ENCODE measurements around the gene SLC6A3. TPM values are rescaled to one million over a fixed set of nuclear protein-coding genes. Genes with fewer than 3 reads are reported as not detected.

Gene SLC6A3
- total RNA-seq, 1 experiment from 2014 or later, result not detected

GRCh38 chr5:1371218-1371971 lies 73.8 kb downstream of the SLC6A3 start:
- Histone ChIP-seq H3K27ac (ENCODE audit: low read depth, low read length, poor library complexity, severe bottlenecking) (no peak overlapping the region), H3K9me3 (ENCODE audit: low read depth, low read length, poor library complexity, severe bottlenecking) (no peaks in the 10 kb centered on the region), H3K4me3 (ENCODE audit: low read depth, low read length, poor library complexity, severe bottlenecking) (no peak overlapping the region), H3K4me1 (ENCODE audit: insufficient read depth, low read length, poor library complexity, severe bottlenecking) (no peaks in the 10 kb centered on the region), H3K36me3 (ENCODE audit: insufficient read depth, low read length, poor library complexity, severe bottlenecking) (no peaks in the 10 kb centered on the region), H3K27me3 (replicated peaks; ENCODE audit: insufficient read depth, low read depth, low read length, poor library complexity) (peaks cover 85% of the 10 kb centered on the region)
- BruUV-seq (replicated peaks), result no TSS peak
- no peak for TF ChIP-seq EZH2 (IDR thresholded peaks at IDR 0.05; ENCODE audit: borderline replicate concordance, low read depth, low read length, poor library complexity, severe bottlenecking)
- TF ChIP-seq CTCF (conservative IDR thresholded peaks at IDR 0.05; ENCODE audit: low read depth, low read length), result no peak
- ChIA-PET CTCF (no interaction called here), POLR2A (ENCODE audit: low non-redundant PET) (interaction anchor here (0.5 kb wide), 1 partner anchor 37 kb away, joined by 8 read pairs; no protein-coding TSS in a partner anchor)
- no peak for DNase-seq (ENCODE audit: low spot score)
- intact Hi-C loops (cut with micrococcal nuclease; ENCODE audit: unreplicated experiment), result no loop called here

GRCh38 chr5:1370006-1370405 lies 75.2 kb downstream of the SLC6A3 start:
- BruUV-seq (replicated peaks), result no TSS peak
- Histone ChIP-seq H3K9me3 (ENCODE audit: low read depth, low read length, poor library complexity, severe bottlenecking) (no peaks in the 10 kb centered on the region), H3K4me3 (ENCODE audit: low read depth, low read length, poor library complexity, severe bottlenecking) (no peak overlapping the region), H3K4me1 (ENCODE audit: insufficient read depth, low read length, poor library complexity, severe bottlenecking) (no peaks in the 10 kb centered on the region), H3K36me3 (ENCODE audit: insufficient read depth, low read length, poor library complexity, severe bottlenecking) (no peaks in the 10 kb centered on the region), H3K27me3 (replicated peaks; ENCODE audit: insufficient read depth, low read depth, low read length, poor library complexity) (peaks cover 87% of the 10 kb centered on the region), H3K27ac (ENCODE audit: low read depth, low read length, poor library complexity, severe bottlenecking) (no peak overlapping the region)
- CTCF ChIA-PET, result no interaction called here
- no peak for TF ChIP-seq CTCF (conservative IDR thresholded peaks at IDR 0.05; ENCODE audit: low read depth, low read length)
- no peak for TF ChIP-seq EZH2 (IDR thresholded peaks at IDR 0.05; ENCODE audit: borderline replicate concordance, low read depth, low read length, poor library complexity, severe bottlenecking)
- DNase-seq (ENCODE audit: low spot score), result no peak
- POLR2A ChIA-PET (ENCODE audit: low non-redundant PET), result no interaction called here
- intact Hi-C loops (cut with micrococcal nuclease; ENCODE audit: unreplicated experiment), result no loop called here

- ChIA-PET CTCF (no interaction called here), POLR2A (ENCODE audit: low non-redundant PET) (no interaction called here)
- intact Hi-C loops (cut with micrococcal nuclease; ENCODE audit: unreplicated experiment), result no loop called here
- no peak for DNase-seq (ENCODE audit: low spot score)
- TF ChIP-seq EZH2 (IDR thresholded peaks at IDR 0.05; ENCODE audit: borderline replicate concordance, low read depth, low read length, poor library complexity, severe bottlenecking), result no peak
- no peak for TF ChIP-seq CTCF (conservative IDR thresholded peaks at IDR 0.05; ENCODE audit: low read depth, low read length)
- no peaks in the 10 kb centered on the region for H3K4me1 ChIP-seq (ENCODE audit: insufficient read depth, low read length, poor library complexity, severe bottlenecking)
- BruUV-seq (replicated peaks), result no TSS peak
- no peaks in the 10 kb centered on the region for H3K9me3 ChIP-seq (ENCODE audit: low read depth, low read length, poor library complexity, severe bottlenecking)
- no peak overlapping the region for H3K4me3 ChIP-seq (ENCODE audit: low read depth, low read length, poor library complexity, severe bottlenecking)
- peaks cover 85% of the 10 kb centered on the region for H3K27me3 ChIP-seq (replicated peaks; ENCODE audit: insufficient read depth, low read depth, low read length, poor library complexity)
- H3K36me3 ChIP-seq (ENCODE audit: insufficient read depth, low read length, poor library complexity, severe bottlenecking), result no peaks in the 10 kb centered on the region
- H3K27ac ChIP-seq (ENCODE audit: low read depth, low read length, poor library complexity, severe bottlenecking), result no peak overlapping the region
Measured at GRCh38 chr5:1368756-1369155, 76.5 kb downstream of the SLC6A3 start.
